Panc1 (cell line): ENCODE results near the gene RIPOR3. TPM values are rescaled to one million over a fixed set of nuclear protein-coding genes. Genes with fewer than 3 reads are reported as not detected.
A peak's percentile ranks its signal among the peaks of the same experiment; 100 is the strongest.

Experiments
- ATAC-seq: fragments of 200-7000 bp; cut with Tn5 transposase; 2 replicates; pipeline ENCODE4 v1.9.1; 2020; ENCODE audit warnings: mild to moderate bottlenecking, moderate library complexity
- BruUV-seq: library from RNA; stranded (reverse); fragments of 400-500 nt; replicated peaks from 2 replicates; lab custom pipeline; 2021; lab: Mats Ljungman, UMichigan
- CTCF ChIA-PET: fragments of 300-600 bp; sonication (Branson Sonifier 250); formaldehyde crosslinking; loops from one replicate; lab custom pipeline; 2022; ENCODE audit warnings: antibody characterized with exemption; lab: Charles Lee
- POLR2A ChIA-PET: fragments of 300-600 bp; sonication (Branson Sonifier 250); formaldehyde crosslinking; loops from one replicate; lab custom pipeline; 2022; ENCODE audit warnings: antibody characterized with exemption; lab: Charles Lee
- DNase-seq: peaks from one replicate; pipeline ENCODE4 v3.0.0-alpha.2; 2010; ENCODE audit warnings: low read depth, low spot score
- H3K27ac ChIP-seq: 2 replicates; pipeline ENCODE4 v1.5.1; 2011; ENCODE audit warnings: mild to moderate bottlenecking, low read length, inconsistent platforms
- H3K27me3 ChIP-seq: fragments of 200-500 bp; sonication (Bioruptor generic); 2 replicates; pipeline ENCODE4 v1.6.0; 2014; ENCODE audit warnings: low read length, inconsistent platforms; ENCODE audit not compliant: control insufficient read depth, insufficient read depth
- H3K36me3 ChIP-seq: fragments of 200-500 bp; sonication (Bioruptor generic); 2 replicates; pipeline ENCODE4 v1.5.1; 2014; ENCODE audit warnings: inconsistent platforms, mild to moderate bottlenecking, low read length, moderate library complexity; ENCODE audit not compliant: control insufficient read depth, insufficient read depth
- H3K4me1 ChIP-seq: 2 replicates; pipeline ENCODE4 v1.5.1; 2011; ENCODE audit warnings: inconsistent platforms, mild to moderate bottlenecking, low read length, moderate library complexity; ENCODE audit not compliant: control insufficient read depth, insufficient read depth
- H3K4me3 ChIP-seq, 2 experiments: 2 replicates each; pipeline ENCODE4 v1.5.1; 2011 to 2012; ENCODE audit warnings: low read depth in 2 of 2, low read length in 2 of 2, mild to moderate bottlenecking in 2 of 2, inconsistent platforms in 1 of 2, moderate library complexity in 1 of 2
- H3K9me3 ChIP-seq: fragments of 200-500 bp; sonication (Bioruptor generic); 2 replicates; pipeline ENCODE4 v1.5.1; 2014; ENCODE audit warnings: low read depth, mild to moderate bottlenecking, inconsistent platforms, low read length, moderate library complexity; ENCODE audit not compliant: control insufficient read depth, insufficient read depth
- POLR2AphosphoS5 ChIP-seq: IDR thresholded peaks from 2 replicates; pipeline ENCODE4 v1.6.1; 2012; ENCODE audit warnings: mild to moderate bottlenecking, low read depth, low read length, moderate library complexity
- SIN3A ChIP-seq: IDR thresholded peaks from 2 replicates; pipeline ENCODE4 v1.6.1; 2012; ENCODE audit warnings: low read depth, mild to moderate bottlenecking, low read length, moderate library complexity, borderline replicate concordance; ENCODE audit not compliant: insufficient read depth
- TCF7L2 ChIP-seq: IDR thresholded peaks from 2 replicates; pipeline ENCODE4 v1.6.1; 2011; ENCODE audit warnings: mild to moderate bottlenecking, low read depth, low read length, inconsistent platforms
- in situ Hi-C: cut with HindIII; loops from 2 replicates; pipeline ENCODE4 v1.10.0; 2016; ENCODE audit warnings: low sequenced_read_pairs, low pct_unique_long_range_greater_than_20kb
- intact Hi-C: fragments of 100-400 bp; cut with micrococcal nuclease; formaldehyde crosslinking; loops from one replicate; pipeline ENCODE4 v1.10.0; 2022; ENCODE audit not compliant: unreplicated experiment
- total RNA-seq: library from RNA; stranded (reverse); gene quantifications from one replicate; pipeline ENCODE4 v1.2.1, GENCODE V29; 2021; ENCODE audit not compliant: unreplicated experiment
- TF ChIP-seq, protein P1 (sequence below): fragments of 450-650 bp; IDR thresholded peaks from 2 replicates; pipeline ENCODE4 v1.5.1; 2017; ENCODE audit warnings: mild to moderate bottlenecking
- TF ChIP-seq, protein P2 (sequence below), 2 experiments: IDR thresholded peaks; 2 replicates each; pipeline ENCODE4 v1.6.1; 2011 to 2012; ENCODE audit warnings: low read depth in 2 of 2, control low read depth in 1 of 2, low read length in 1 of 2, mild to moderate bottlenecking in 1 of 2, moderate library complexity in 1 of 2; ENCODE audit not compliant: insufficient read depth in 1 of 2

RIPOR3 gene
- total RNA-seq, 1 experiment from 2014 or later, result 92.5 TPM

DNA sequence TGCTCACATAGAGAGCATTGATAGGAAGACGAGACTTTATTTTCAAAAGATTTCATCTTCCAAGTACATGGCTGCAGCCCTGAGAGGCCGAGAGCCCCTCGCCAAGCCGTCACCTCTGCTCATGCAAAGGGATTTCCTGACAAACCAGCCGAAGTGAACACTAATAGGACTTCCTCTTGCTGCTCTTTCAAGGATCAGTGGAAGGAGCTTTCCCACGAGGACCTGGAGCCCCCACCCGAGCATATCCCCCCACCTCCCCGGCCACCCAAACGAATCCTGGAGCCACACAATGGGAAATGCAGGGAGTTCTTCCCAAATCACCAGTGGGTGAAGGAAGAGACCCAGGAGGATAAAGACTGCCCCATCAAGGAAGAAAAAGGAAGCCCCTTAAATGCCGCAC is 111.8 kb downstream of the RIPOR3 start:
- intact Hi-C loops, result loop anchor here (10.0 kb wide), 1 partner anchor 65 kb away; the partner anchor contains the start of gene PTPN1
- Histone ChIP-seq H3K4me1 (peaks cover 55% of the 10 kb centered on the region), H3K36me3 (peaks cover 24% of the 10 kb centered on the region), H3K27ac (peak overlapping the region; percentile 67; the same call in 1 of the 2 replicates), H3K4me3 (no peak overlapping the region), H3K27me3 (no peaks in the 10 kb centered on the region), H3K9me3 (no peaks in the 10 kb centered on the region)
- ChIA-PET CTCF (interaction anchor here (0.6 to 0.8 kb wide), 2 partner anchors 115 to 232 kb away, joined by 3 read pairs; no protein-coding TSS in a partner anchor), POLR2A (no interaction called here)
- ATAC-seq (no peak), DNase-seq (no peak)
- BruUV-seq, result no TSS peak
- TF ChIP-seq SIN3A, result no peak
- TF ChIP-seq, protein P1, sequence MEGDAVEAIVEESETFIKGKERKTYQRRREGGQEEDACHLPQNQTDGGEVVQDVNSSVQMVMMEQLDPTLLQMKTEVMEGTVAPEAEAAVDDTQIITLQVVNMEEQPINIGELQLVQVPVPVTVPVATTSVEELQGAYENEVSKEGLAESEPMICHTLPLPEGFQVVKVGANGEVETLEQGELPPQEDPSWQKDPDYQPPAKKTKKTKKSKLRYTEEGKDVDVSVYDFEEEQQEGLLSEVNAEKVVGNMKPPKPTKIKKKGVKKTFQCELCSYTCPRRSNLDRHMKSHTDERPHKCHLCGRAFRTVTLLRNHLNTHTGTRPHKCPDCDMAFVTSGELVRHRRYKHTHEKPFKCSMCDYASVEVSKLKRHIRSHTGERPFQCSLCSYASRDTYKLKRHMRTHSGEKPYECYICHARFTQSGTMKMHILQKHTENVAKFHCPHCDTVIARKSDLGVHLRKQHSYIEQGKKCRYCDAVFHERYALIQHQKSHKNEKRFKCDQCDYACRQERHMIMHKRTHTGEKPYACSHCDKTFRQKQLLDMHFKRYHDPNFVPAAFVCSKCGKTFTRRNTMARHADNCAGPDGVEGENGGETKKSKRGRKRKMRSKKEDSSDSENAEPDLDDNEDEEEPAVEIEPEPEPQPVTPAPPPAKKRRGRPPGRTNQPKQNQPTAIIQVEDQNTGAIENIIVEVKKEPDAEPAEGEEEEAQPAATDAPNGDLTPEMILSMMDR, result no peak
- TF ChIP-seq, protein P2, sequence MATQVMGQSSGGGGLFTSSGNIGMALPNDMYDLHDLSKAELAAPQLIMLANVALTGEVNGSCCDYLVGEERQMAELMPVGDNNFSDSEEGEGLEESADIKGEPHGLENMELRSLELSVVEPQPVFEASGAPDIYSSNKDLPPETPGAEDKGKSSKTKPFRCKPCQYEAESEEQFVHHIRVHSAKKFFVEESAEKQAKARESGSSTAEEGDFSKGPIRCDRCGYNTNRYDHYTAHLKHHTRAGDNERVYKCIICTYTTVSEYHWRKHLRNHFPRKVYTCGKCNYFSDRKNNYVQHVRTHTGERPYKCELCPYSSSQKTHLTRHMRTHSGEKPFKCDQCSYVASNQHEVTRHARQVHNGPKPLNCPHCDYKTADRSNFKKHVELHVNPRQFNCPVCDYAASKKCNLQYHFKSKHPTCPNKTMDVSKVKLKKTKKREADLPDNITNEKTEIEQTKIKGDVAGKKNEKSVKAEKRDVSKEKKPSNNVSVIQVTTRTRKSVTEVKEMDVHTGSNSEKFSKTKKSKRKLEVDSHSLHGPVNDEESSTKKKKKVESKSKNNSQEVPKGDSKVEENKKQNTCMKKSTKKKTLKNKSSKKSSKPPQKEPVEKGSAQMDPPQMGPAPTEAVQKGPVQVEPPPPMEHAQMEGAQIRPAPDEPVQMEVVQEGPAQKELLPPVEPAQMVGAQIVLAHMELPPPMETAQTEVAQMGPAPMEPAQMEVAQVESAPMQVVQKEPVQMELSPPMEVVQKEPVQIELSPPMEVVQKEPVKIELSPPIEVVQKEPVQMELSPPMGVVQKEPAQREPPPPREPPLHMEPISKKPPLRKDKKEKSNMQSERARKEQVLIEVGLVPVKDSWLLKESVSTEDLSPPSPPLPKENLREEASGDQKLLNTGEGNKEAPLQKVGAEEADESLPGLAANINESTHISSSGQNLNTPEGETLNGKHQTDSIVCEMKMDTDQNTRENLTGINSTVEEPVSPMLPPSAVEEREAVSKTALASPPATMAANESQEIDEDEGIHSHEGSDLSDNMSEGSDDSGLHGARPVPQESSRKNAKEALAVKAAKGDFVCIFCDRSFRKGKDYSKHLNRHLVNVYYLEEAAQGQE (IDR thresholded peaks at IDR 0.05; ENCODE audit: insufficient read depth in 1 of 2, low read depth in 2 of 2, low read length in 1 of 2), result no peak
- no peak for TF ChIP-seq TCF7L2
- in situ Hi-C loops, result no loop called here

DNA sequence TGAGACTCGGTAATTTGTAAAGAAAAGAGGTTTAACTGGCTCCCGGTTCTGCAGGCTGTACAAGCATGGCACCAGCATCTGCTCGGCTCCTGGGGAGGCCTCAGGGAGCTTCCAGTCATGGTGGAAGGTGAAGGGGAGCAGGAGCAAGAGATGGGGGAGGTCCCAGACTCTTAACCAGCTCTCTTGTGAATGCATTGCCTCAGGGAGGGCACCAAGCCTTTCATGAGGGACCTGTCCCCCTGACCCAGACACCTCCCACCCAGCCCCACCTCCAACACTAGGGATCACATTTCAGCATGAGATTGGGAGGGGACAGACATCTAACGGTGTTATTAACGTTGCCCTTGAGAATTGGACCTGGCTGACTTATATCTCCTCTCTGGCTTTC is 112.6 kb downstream of the RIPOR3 start:
- ChIA-PET POLR2A (no interaction called here), CTCF (no interaction called here)
- H3K36me3 ChIP-seq, result peaks cover 27% of the 10 kb centered on the region
- peaks cover 53% of the 10 kb centered on the region for H3K4me1 ChIP-seq
- H3K27ac ChIP-seq, result 0 out of 2 replicates have a peak overlapping the region, but pooled peaks have one; percentile 7
- H3K27me3 ChIP-seq, result no peaks in the 10 kb centered on the region
- no peak overlapping the region for H3K4me3 ChIP-seq
- TF ChIP-seq TCF7L2 (no peak), POLR2AphosphoS5 (no peak), SIN3A (no peak)
- TF ChIP-seq, protein P2 (IDR thresholded peaks at IDR 0.05; ENCODE audit: insufficient read depth in 1 of 2, low read depth in 2 of 2, low read length in 1 of 2), result no peak
- TF ChIP-seq, protein P1, result no peak
- intact Hi-C loops (loop anchor here (10.0 kb wide), 1 partner anchor 64 kb away; the partner anchor contains the start of gene PTPN1), in situ Hi-C loops (no loop called here)
- no peaks in the 10 kb centered on the region for H3K9me3 ChIP-seq
- DNase-seq (no peak), ATAC-seq (no peak)
- BruUV-seq, result no TSS peak
